HG03175 (cell line): ENCODE results near the gene PRKAR1B.
"Not testable (repeated sequence)": the region's sequence is repeated elsewhere in the genome, so short reads cannot be mapped to it uniquely, and the experiment has no call there.

Experiments
- ATAC-seq: cut with Tn5 transposase; IDR thresholded peaks from one replicate; pipeline ENCODE4 v1.9.1; 2021; ENCODE audit warnings: mild to moderate bottlenecking, moderate library complexity; ENCODE audit not compliant: unreplicated experiment

Gene PRKAR1B

GRCh38 chr7:628826-629225 is 98.3 kb downstream of the PRKAR1B start:
- no peak for ATAC-seq

- ATAC-seq = no peak
Measured at GRCh38 chr7:628402-628763, 98.7 kb downstream of the PRKAR1B start.

- no peak for ATAC-seq
Measured at GRCh38 chr7:627661-628401, 99.2 kb downstream of the PRKAR1B start.

- ATAC-seq = no peak
Measured at GRCh38 chr7:625376-625971, 101.6 kb downstream of the PRKAR1B start.

GRCh38 chr7:623464-623863 is 103.6 kb downstream of the PRKAR1B start:
- no peak for ATAC-seq

- ATAC-seq = no peak
Measured at GRCh38 chr7:621572-622285, 105.4 kb downstream of the PRKAR1B start.

GRCh38 chr7:620885-621284 is 106.2 kb downstream of the PRKAR1B start:
- ATAC-seq = no peak

- no peak for ATAC-seq
Measured at GRCh38 chr7:620056-620455, 107.0 kb downstream of the PRKAR1B start.

GRCh38 chr7:619368-619840 is 107.7 kb downstream of the PRKAR1B start:
- no peak for ATAC-seq

GRCh38 chr7:618539-619367 is 108.3 kb downstream of the PRKAR1B start:
- no peak for ATAC-seq

GRCh38 chr7:617614-618538 is 109.2 kb downstream of the PRKAR1B start:
- ATAC-seq = no peak

- no peak for ATAC-seq
Measured at GRCh38 chr7:613442-614140, 113.5 kb downstream of the PRKAR1B start.

- ATAC-seq = not testable (repeated sequence)
Measured at GRCh38 chr7:611837-612236, 115.2 kb downstream of the PRKAR1B start.

- ATAC-seq = no peak
Measured at GRCh38 chr7:611281-611810, 115.7 kb downstream of the PRKAR1B start.

GRCh38 chr7:610531-611280 is 116.4 kb downstream of the PRKAR1B start:
- ATAC-seq = no peak

GRCh38 chr7:610141-610530 is 116.9 kb downstream of the PRKAR1B start:
- no peak for ATAC-seq

GRCh38 chr7:609365-609764 is 117.7 kb downstream of the PRKAR1B start:
- no peak for ATAC-seq

GRCh38 chr7:608954-609353 is 118.1 kb downstream of the PRKAR1B start:
- ATAC-seq = no peak
